ENCODE measurements around the gene SLC24A3. TPM values are rescaled to one million over a fixed set of nuclear protein-coding genes. Genes with fewer than 3 reads are reported as not detected.

The SLC24A3 gene
- total and polyA plus RNA-seq, 2 of the 13 experiments (the other 11 are each of a cell fraction or from before 2014, with no cell fraction given): not detected

DNA sequence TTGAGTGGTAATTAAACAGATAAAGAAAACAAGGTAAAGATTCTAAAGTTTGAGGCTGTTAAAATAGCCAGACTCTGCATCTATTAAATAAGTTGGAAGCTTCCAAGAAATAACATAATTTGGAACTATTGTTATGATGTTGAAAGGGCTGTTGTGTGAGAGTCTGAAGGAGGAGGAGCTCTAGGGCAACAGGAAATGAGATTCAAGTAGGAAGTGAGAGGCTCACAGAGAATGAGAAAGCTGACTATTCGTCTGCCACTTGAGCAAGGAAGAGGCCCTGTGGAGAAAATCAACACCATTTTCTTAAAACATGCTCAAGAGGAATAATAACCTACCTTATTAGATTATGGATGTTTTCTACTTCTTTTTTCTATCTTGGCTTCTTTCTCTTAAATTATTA is 185.2 kb downstream of the SLC24A3 start:
- CTCF ChIA-PET (ENCODE audit: low intra/inter-chr PET ratio, low total read pairs): no interaction called here
- TF ChIP-seq RORA (CRISPR knock-in tag; IDR thresholded peaks at IDR 0.05) (no peak), HNRNPH1 (optimal IDR thresholded peaks at IDR 0.05; ENCODE audit: low read depth, low read length) (no peak), SNAPC2 (CRISPR knock-in tag; IDR thresholded peaks at IDR 0.05) (no peak), IRF2 (CRISPR knock-in tag; IDR thresholded peaks at IDR 0.05) (no peak), ARNT2 (CRISPR knock-in tag; IDR thresholded peaks at IDR 0.05; ENCODE audit: low read depth) (no peak), TOPORS (CRISPR knock-in tag; IDR thresholded peaks at IDR 0.05) (no peak), FUBP1 (CRISPR knock-in tag; IDR thresholded peaks at IDR 0.05; ENCODE audit: borderline replicate concordance) (no peak), ZSCAN12 (CRISPR knock-in tag; IDR thresholded peaks at IDR 0.05) (no peak), ZNF605 (CRISPR knock-in tag; IDR thresholded peaks at IDR 0.05) (no peak), ZNF724P (CRISPR knock-in tag; IDR thresholded peaks at IDR 0.05; ENCODE audit: borderline replicate concordance) (no peak), HOXD1 (CRISPR knock-in tag; IDR thresholded peaks at IDR 0.05) (no peak), ARID4A (CRISPR knock-in tag; IDR thresholded peaks at IDR 0.05; ENCODE audit: borderline replicate concordance) (no peak), PITX1 (CRISPR knock-in tag; IDR thresholded peaks at IDR 0.05) (no peak), FOXP4 (CRISPR knock-in tag; IDR thresholded peaks at IDR 0.05) (no peak), SPEN (CRISPR knock-in tag; IDR thresholded peaks at IDR 0.05; ENCODE audit: low read depth) (no peak), PHF20 (CRISPR knock-in tag; IDR thresholded peaks at IDR 0.05) (no peak)
- TF ChIP-seq, protein P1, sequence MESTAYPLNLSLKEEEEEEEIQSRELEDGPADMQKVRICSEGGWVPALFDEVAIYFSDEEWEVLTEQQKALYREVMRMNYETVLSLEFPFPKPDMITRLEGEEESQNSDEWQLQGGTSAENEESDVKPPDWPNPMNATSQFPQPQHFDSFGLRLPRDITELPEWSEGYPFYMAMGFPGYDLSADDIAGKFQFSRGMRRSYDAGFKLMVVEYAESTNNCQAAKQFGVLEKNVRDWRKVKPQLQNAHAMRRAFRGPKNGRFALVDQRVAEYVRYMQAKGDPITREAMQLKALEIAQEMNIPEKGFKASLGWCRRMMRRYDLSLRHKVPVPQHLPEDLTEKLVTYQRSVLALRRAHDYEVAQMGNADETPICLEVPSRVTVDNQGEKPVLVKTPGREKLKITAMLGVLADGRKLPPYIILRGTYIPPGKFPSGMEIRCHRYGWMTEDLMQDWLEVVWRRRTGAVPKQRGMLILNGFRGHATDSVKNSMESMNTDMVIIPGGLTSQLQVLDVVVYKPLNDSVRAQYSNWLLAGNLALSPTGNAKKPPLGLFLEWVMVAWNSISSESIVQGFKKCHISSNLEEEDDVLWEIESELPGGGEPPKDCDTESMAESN (CRISPR knock-in tag; conservative IDR thresholded peaks at IDR 0.05): no peak

More for the DNA sequence above, 185.2 kb downstream of the SLC24A3 start:
- H4K20me1 ChIP-seq (ENCODE audit: insufficient read depth, low read length): no peaks in the 10 kb centered on the region
- H3K79me2 ChIP-seq (ENCODE audit: insufficient read depth, low read length): no peaks in the 10 kb centered on the region
- peaks cover 71% of the 10 kb centered on the region for H3K9me3 ChIP-seq (ENCODE audit: low read length)
- no peaks in the 10 kb centered on the region for H3K27me3 ChIP-seq (ENCODE audit: control insufficient read depth in 1 of 2, insufficient read depth in 2 of 2, low read length in 2 of 2)
- FAIRE-seq (no peak), DNase-seq (ENCODE audit: low spot score) (no peak), ATAC-seq (no peak)
- in situ Hi-C loops (cut with HindIII; ENCODE audit: extremely low pct_ligation_motif_present, low pct_unique_long_range_greater_than_20kb): no loop called here
- 2% methylated on average over 1 of the region's 1 CpG for WGBS (ENCODE audit: low lambda C conversion rate)
- H2AFZ ChIP-seq (ENCODE audit: low read length): no peak overlapping the region
- BruUV-seq (replicated peaks): no TSS peak
- H3K4me3 ChIP-seq (replicated peaks in 1 of 3; ENCODE audit: insufficient read depth in 1 of 3, low read depth in 2 of 3, low read length in 3 of 3): no peak overlapping the region
- H3K4me2 ChIP-seq (ENCODE audit: low read depth, low read length): no peak overlapping the region
- POLR2A ChIA-PET: no interaction called here
- H3K36me3 ChIP-seq (replicated peaks in 1 of 2; ENCODE audit: control insufficient read depth in 1 of 2, insufficient read depth in 2 of 2, low read length in 2 of 2): no peaks in the 10 kb centered on the region
- no peak overlapping the region for H3K9ac ChIP-seq (ENCODE audit: insufficient read depth, low read depth, low read length)
- no peaks in the 10 kb centered on the region for H3K4me1 ChIP-seq (ENCODE audit: insufficient read depth, low read length)
- intact Hi-C loops (cut with micrococcal nuclease; ENCODE audit: unreplicated experiment): no loop called here
- no peak overlapping the region for H3K27ac ChIP-seq (ENCODE audit: extremely low read length, insufficient read depth, low read length)
